Activated T-cell treated with anti-CD3 and anti-CD28 coated beads, Interleukin-2, amount 50 U/mL, for 4 hours (primary cell): ENCODE results near the gene SLC4A11. TPM values are rescaled to one million over a fixed set of nuclear protein-coding genes. Genes with fewer than 3 reads are reported as not detected.

Experiments used
- ATAC-seq, 2 donors: fragments of 200-7000 bp; cut with Tn5 transposase; one replicate each; pipeline ENCODE4 v1.10.0; 2021
- DNase-seq: peaks from one replicate; pipeline ENCODE4 v3.0.0-alpha.2; 2020
- H3K27me3 Mint-ChIP-seq: one replicate; pipeline ENCODE4 v1.8.0; 2021; ENCODE audit warnings: low read depth, mixed read lengths
- H3K36me3 Mint-ChIP-seq: one replicate; pipeline ENCODE4 v1.8.0; 2022; ENCODE audit warnings: mixed read lengths; ENCODE audit not compliant: insufficient read depth
- H3K4me1 Mint-ChIP-seq: one replicate; pipeline ENCODE4 v1.8.0; 2021; ENCODE audit warnings: low read depth, mixed read lengths
- H3K4me3 Mint-ChIP-seq: one replicate; pipeline ENCODE4 v1.8.0; 2021; ENCODE audit warnings: mild to moderate bottlenecking, moderate library complexity, mixed read lengths
- H3K9me3 Mint-ChIP-seq: one replicate; pipeline ENCODE4 v1.8.0; 2021; ENCODE audit warnings: mixed read lengths
- total RNA-seq, 3 donors: library from RNA; stranded (reverse); gene quantifications; one replicate each; pipeline ENCODE4 v1.2.1, GENCODE V29; 2021

The SLC4A11 gene
- total RNA-seq: 1 to 10 TPM; 1.3 to 3.1 (median 1.4) TPM

GRCh38 chr20:3239026-3239866 is at the start of gene SLC4A11:
Gene SLC4A11 (minus strand): TSS chr20:3239190. CDS start chr20:3239137, 53 bp downstream.
- H3K4me3 Mint-ChIP-seq: peak within 1 kb of the TSS; percentile 84
- H3K27me3 Mint-ChIP-seq: peaks cover 54% of the 10 kb centered on the region
- H3K36me3 Mint-ChIP-seq: no peaks in the 10 kb centered on the region
- peaks cover 7% of the 10 kb centered on the region for H3K4me1 Mint-ChIP-seq
- ATAC-seq: peak; percentile 69 to 73
- no peak for DNase-seq
- H3K9me3 Mint-ChIP-seq: no peaks in the 10 kb centered on the region

DNA sequence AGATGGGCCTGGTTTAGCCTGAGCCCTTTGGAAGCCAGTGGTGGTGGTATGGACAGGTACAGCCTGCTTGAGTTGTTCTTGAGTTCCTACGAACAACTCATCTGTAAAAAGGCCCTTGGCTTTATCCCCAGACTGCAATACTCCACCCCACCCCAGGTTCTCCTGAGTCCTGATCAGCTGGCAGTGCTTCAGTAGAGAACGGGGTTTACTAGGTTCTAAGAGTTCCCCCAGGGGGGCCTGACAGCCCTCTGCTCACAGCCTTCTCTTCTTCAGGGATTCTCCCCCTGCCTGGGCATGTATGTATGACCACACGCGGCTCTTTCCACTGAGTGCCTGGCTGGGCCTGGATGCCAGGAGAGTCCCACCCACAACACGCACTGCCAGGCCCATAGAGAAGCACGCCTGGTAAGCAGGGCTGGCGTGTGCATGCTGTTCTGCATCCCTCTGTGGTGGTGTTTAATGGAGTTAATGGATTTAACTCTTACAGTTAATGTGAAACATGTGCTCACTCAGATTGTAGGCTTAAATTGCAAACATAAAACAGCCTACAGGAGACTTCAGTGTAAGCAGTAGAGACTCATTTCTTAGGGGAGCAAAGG is 44.3 kb upstream of the SLC4A11 start:
- H3K27me3 Mint-ChIP-seq: no peaks in the 10 kb centered on the region
- peaks cover 16% of the 10 kb centered on the region for H3K36me3 Mint-ChIP-seq
- no peaks in the 10 kb centered on the region for H3K4me1 Mint-ChIP-seq
- ATAC-seq (no peak), DNase-seq (no peak)
- H3K9me3 Mint-ChIP-seq: no peaks in the 10 kb centered on the region
- no peak overlapping the region for H3K4me3 Mint-ChIP-seq

DNA sequence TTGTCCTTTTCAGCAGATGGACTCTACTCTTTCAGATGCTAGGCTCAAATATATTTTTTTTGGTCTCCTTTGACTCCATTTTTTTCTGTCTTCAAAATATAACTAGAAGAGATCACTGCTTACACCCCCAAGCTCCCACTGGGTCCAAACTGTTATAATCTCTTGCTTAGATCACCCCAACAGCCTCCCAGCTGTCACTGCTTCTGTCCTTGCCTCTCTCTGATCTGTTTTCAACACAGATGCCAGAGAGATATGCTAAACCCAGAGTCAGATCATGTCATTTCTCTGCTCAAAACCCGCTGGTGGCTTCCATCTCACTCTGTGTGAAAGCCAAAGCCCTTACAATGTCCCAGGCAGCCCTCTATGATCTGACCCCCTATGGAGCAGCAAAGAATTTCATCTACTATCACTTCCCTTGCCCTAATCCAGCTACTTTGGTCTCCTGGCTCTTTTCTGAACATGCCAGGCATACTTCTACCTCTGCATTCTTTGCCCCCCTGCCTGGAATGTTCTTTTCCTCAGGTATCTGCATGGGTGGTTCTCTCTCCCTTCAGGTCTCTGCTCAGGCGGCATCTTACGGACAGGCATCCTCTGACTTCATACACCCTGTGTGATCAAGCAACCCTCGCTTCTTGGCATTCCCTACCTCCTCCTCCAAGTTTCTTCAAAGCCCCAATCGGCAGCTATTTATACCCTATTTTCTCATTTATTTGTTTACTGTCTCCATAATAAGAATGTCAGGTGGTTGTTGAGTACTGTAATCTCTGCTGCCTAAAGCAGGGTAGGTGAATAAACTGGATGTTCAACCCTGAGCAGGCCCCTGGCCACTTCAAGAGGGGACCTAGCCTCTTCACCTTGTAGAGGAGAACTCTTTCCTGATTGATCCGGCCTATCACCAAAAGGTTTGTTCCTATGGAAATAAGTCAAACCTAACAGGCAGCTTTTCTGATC is 43.6 kb upstream of the SLC4A11 start:
- H3K9me3 Mint-ChIP-seq: no peaks in the 10 kb centered on the region
- H3K27me3 Mint-ChIP-seq: no peaks in the 10 kb centered on the region
- DNase-seq (no peak), ATAC-seq (no peak)
- H3K4me3 Mint-ChIP-seq: no peak overlapping the region
- H3K4me1 Mint-ChIP-seq: no peaks in the 10 kb centered on the region
- peaks cover 16% of the 10 kb centered on the region for H3K36me3 Mint-ChIP-seq

DNA sequence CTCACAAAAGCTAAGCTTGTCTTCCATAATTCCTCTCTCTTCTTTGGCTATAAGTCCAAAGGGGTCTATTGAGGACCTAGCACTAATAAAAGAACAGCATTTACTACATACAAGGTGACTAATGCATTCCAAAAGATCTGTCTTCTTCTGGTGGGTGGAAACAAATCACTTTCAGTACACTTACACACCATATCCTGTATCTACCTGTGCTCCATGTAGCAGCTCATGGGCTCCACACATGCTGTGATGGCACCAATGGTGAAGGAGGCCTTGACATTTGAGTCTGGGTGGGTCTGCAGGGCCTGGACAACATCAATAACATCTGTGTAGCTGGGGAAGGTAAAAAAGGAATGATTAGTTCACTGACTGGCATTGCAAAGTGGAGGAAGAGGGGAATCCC is 42.4 kb upstream of the SLC4A11 start:
- ATAC-seq: no peak
- Mint-ChIP-seq H3K36me3 (peaks cover 19% of the 10 kb centered on the region), H3K4me3 (no peak overlapping the region), H3K9me3 (no peaks in the 10 kb centered on the region), H3K27me3 (no peaks in the 10 kb centered on the region), H3K4me1 (no peaks in the 10 kb centered on the region)
- no peak for DNase-seq

DNA sequence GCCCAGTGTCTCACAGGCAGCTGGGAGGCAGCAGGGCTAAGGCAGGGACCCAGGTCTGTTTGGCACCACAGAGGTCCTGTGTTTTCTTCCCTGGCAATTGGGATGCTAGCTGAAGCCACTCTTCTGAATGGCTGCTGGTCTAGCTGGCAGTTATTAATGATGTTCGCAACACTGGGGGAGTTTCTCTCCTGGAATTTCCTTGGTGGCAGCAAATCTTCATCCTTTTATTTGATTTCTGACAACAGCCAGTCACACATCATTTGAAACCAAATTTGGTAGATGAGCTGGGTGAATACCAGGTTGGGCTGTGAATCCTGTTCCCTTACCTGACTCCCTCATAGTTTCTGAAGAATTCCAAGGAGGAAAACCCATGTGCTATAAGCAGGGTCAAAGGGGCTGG is 40.8 kb upstream of the SLC4A11 start:
- no peak for DNase-seq
- no peaks in the 10 kb centered on the region for H3K9me3 Mint-ChIP-seq
- H3K4me1 Mint-ChIP-seq: no peaks in the 10 kb centered on the region
- no peaks in the 10 kb centered on the region for H3K27me3 Mint-ChIP-seq
- ATAC-seq: no peak
- peaks cover 19% of the 10 kb centered on the region for H3K36me3 Mint-ChIP-seq
- no peak overlapping the region for H3K4me3 Mint-ChIP-seq

- Mint-ChIP-seq H3K27me3 (no peaks in the 10 kb centered on the region), H3K9me3 (no peaks in the 10 kb centered on the region), H3K4me3 (no peak overlapping the region), H3K36me3 (peaks cover 19% of the 10 kb centered on the region), H3K4me1 (no peaks in the 10 kb centered on the region)
- no peak for DNase-seq
- ATAC-seq: no peak
Observed at GRCh38 chr20:3277686-3278465, 38.9 kb upstream of the SLC4A11 start.

GRCh38 chr20:3276680-3277015 is 37.7 kb upstream of the SLC4A11 start:
- no peaks in the 10 kb centered on the region for H3K4me1 Mint-ChIP-seq
- H3K9me3 Mint-ChIP-seq: no peaks in the 10 kb centered on the region
- DNase-seq (no peak), ATAC-seq (no peak)
- H3K27me3 Mint-ChIP-seq: no peaks in the 10 kb centered on the region
- no peak overlapping the region for H3K4me3 Mint-ChIP-seq
- peaks cover 17% of the 10 kb centered on the region for H3K36me3 Mint-ChIP-seq

- DNase-seq: no peak
- H3K4me3 Mint-ChIP-seq: no peak overlapping the region
- H3K4me1 Mint-ChIP-seq: no peaks in the 10 kb centered on the region
- H3K36me3 Mint-ChIP-seq: peaks cover 13% of the 10 kb centered on the region
- ATAC-seq: no peak
- no peaks in the 10 kb centered on the region for H3K9me3 Mint-ChIP-seq
- H3K27me3 Mint-ChIP-seq: no peaks in the 10 kb centered on the region
Observed at GRCh38 chr20:3275966-3276679, 37.1 kb upstream of the SLC4A11 start.

DNA sequence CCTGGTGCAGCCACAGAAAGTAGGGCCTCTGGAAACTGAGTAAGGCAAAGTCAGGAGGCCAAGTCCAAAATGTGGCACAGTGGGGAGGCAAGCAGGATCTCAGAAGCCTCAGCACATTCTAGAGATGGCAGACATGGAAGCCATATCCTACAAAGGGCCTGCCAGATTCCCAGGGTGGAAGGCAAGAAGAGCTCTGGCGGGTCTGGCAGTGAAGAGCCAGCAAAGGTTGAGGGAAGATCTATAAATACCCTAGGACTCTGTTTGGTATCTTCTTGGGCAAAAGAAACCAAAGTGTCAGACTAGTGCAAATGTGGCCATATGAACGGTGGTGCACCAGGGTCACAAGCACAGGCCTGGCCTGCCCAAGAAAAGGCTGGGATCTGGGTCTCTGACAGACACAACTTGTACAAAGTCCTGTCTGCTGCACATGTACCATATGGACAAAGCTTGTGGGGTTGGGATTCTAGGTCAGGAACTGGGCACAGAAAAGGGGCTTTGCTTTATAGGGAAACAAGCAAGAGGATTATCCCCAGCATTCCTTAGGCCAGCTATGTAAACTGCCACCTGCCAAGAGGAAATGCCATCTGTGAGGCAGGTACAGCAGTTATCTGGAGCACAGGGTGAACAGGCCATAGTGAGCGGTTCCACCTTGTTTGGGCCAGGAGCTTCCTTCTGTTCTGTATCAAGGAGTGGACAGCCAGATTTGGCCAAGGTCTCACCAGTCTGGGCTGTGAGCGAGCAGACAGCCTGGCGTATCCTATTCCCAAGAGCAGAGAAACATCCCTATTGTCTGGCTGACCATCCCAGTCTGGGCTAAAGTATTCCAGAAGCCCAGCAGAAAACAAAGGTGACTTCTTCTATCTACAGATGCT is 36.3 kb upstream of the SLC4A11 start:
- no peaks in the 10 kb centered on the region for H3K27me3 Mint-ChIP-seq
- DNase-seq: no peak
- no peaks in the 10 kb centered on the region for H3K4me1 Mint-ChIP-seq
- no peak overlapping the region for H3K4me3 Mint-ChIP-seq
- no peak for ATAC-seq
- H3K9me3 Mint-ChIP-seq: no peaks in the 10 kb centered on the region
- H3K36me3 Mint-ChIP-seq: peaks cover 13% of the 10 kb centered on the region

GRCh38 chr20:3273371-3273770 is 34.4 kb upstream of the SLC4A11 start:
- Mint-ChIP-seq H3K27me3 (no peaks in the 10 kb centered on the region), H3K4me3 (no peak overlapping the region), H3K36me3 (peaks cover 3% of the 10 kb centered on the region), H3K4me1 (no peaks in the 10 kb centered on the region), H3K9me3 (no peaks in the 10 kb centered on the region)
- no peak for DNase-seq
- ATAC-seq: no peak

DNA sequence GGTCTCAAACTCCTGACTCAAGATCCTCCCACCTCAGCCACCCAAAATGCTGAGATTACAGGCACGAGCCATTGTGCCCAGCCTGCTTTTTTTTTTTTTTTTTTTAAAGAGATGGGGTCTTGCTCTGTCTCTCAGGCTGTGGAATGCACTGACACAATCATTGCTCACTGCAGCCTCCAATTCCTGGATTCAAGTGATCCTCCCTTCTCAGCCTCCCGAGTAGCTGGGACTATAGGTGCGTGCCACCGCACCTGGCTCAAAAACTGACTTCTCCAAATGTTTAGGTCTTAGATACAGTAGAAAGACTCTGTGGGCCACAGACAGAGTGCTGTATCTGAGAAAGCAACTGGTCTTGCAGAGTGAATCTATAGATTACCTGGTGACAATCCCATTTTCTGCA is 31.1 kb upstream of the SLC4A11 start:
- peaks cover 3% of the 10 kb centered on the region for H3K36me3 Mint-ChIP-seq
- no peak for ATAC-seq
- no peaks in the 10 kb centered on the region for H3K9me3 Mint-ChIP-seq
- no peaks in the 10 kb centered on the region for H3K27me3 Mint-ChIP-seq
- no peak overlapping the region for H3K4me3 Mint-ChIP-seq
- DNase-seq: no peak
- no peaks in the 10 kb centered on the region for H3K4me1 Mint-ChIP-seq

- DNase-seq: no peak
- Mint-ChIP-seq H3K4me1 (no peaks in the 10 kb centered on the region), H3K9me3 (no peaks in the 10 kb centered on the region), H3K4me3 (no peak overlapping the region), H3K27me3 (no peaks in the 10 kb centered on the region), H3K36me3 (peaks cover 24% of the 10 kb centered on the region)
- no peak for ATAC-seq
Observed at GRCh38 chr20:3262566-3262965, 23.6 kb upstream of the SLC4A11 start.

DNA sequence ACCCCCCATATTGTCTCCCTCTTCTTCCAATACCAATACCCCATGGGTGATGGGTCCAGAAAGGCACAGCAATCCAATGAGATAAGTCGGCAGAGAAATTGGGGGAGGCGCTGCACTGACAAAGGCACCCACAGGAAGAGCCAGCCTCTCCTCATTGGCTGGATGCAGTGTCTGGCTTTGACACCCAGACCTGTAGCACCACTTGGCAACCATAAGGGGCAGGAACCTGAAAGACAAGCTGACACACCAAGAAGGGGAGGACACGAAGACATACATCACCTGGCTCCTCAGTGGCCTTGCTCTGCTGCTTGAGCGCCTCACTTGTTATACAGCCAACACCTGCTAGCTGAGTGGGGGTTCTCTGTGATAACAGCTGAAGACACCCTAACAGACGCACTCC is 19.4 kb upstream of the SLC4A11 start:
- Mint-ChIP-seq H3K36me3 (peaks cover 30% of the 10 kb centered on the region), H3K4me1 (no peaks in the 10 kb centered on the region), H3K27me3 (no peaks in the 10 kb centered on the region), H3K4me3 (no peak overlapping the region), H3K9me3 (no peaks in the 10 kb centered on the region)
- ATAC-seq: no peak
- DNase-seq: no peak
